Tibial nerve (tissue), 3 donors: Measurements from ENCODE around the gene PET100.

Experiments used
- POLR2A ChIP-seq, 2 donors: fragments of 450-650 bp; IDR thresholded peaks; one replicate each; pipeline ENCODE4 v1.6.1; 2017; ENCODE audit warnings: antibody characterized with exemption in 2 of 2, mild to moderate bottlenecking in 2 of 2, moderate library complexity in 2 of 2
- TF ChIP-seq, protein P1 (sequence below), 5 experiments: fragments of 200-600 bp in 3 of 5; fragments of 450-650 bp in 2 of 5; sonication (generic) in 3 of 5; IDR thresholded peaks; one replicate each; pipeline ENCODE4 v1.5.1; 2016 to 2019; ENCODE audit warnings: antibody characterized with exemption in 5 of 5, mild to moderate bottlenecking in 3 of 5, moderate library complexity in 2 of 5

DNA sequence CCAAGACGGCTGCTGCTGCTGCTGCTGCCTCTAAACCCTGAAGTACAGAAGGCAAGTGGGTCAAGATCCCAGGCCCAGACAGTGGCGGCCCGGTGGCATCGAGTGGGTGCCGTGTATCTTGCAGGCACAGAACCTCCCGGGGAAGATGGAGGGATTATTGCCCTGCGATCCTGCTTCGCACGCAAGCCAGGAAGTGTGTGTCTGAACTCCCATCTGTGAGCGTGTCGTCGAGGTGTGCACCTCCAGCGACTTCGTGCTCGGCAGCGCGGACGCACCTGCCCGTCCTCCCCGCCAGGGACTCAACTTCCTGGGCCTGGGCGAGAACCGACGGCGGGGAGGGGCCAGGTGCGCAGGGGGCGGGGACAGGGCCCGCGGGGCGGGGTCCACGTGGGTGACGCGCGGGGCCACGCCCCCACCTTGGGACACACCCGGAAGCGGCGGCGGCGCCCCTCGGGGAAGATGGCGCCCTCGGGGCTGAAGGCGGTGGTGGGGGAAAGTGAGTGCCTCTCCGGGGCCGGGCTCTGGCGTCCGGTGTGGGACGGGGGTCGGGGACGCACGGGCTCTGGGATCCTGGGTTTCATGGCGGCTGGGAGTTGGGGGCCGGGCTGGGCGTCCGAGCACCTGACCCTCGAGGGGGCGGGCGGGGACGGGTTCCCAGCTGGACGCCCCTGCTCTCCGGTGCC is 7.2 kb downstream of the PET100 start, which contains the start of gene STXBP2:
- TF ChIP-seq, protein P1, sequence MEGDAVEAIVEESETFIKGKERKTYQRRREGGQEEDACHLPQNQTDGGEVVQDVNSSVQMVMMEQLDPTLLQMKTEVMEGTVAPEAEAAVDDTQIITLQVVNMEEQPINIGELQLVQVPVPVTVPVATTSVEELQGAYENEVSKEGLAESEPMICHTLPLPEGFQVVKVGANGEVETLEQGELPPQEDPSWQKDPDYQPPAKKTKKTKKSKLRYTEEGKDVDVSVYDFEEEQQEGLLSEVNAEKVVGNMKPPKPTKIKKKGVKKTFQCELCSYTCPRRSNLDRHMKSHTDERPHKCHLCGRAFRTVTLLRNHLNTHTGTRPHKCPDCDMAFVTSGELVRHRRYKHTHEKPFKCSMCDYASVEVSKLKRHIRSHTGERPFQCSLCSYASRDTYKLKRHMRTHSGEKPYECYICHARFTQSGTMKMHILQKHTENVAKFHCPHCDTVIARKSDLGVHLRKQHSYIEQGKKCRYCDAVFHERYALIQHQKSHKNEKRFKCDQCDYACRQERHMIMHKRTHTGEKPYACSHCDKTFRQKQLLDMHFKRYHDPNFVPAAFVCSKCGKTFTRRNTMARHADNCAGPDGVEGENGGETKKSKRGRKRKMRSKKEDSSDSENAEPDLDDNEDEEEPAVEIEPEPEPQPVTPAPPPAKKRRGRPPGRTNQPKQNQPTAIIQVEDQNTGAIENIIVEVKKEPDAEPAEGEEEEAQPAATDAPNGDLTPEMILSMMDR (IDR thresholded peaks at IDR 0.05): no peak
- no peak for TF ChIP-seq POLR2A (IDR thresholded peaks at IDR 0.05)
